PC-3 (cell line): ENCODE data around the gene GRIP1.

Experiments
- EZH2phosphoT487 ChIP-seq: fragments of 300-600 bp; sonication (generic); IDR thresholded peaks from 2 replicates; pipeline ENCODE4 v1.6.1; 2018; ENCODE audit warnings: mild to moderate bottlenecking, antibody characterized with exemption, low read length, borderline replicate concordance
- TF ChIP-seq, protein P1 (sequence below): fragments of 300-600 bp; sonication (generic); conservative IDR thresholded peaks from 2 replicates; pipeline ENCODE4 v1.5.1; 2017; ENCODE audit warnings: antibody characterized with exemption, low read depth, mild to moderate bottlenecking, low read length

GRCh38 chr12:66541426-66541825 is 137.4 kb downstream of the GRIP1 start:
- no peak for TF ChIP-seq EZH2phosphoT487
- TF ChIP-seq, protein P1, sequence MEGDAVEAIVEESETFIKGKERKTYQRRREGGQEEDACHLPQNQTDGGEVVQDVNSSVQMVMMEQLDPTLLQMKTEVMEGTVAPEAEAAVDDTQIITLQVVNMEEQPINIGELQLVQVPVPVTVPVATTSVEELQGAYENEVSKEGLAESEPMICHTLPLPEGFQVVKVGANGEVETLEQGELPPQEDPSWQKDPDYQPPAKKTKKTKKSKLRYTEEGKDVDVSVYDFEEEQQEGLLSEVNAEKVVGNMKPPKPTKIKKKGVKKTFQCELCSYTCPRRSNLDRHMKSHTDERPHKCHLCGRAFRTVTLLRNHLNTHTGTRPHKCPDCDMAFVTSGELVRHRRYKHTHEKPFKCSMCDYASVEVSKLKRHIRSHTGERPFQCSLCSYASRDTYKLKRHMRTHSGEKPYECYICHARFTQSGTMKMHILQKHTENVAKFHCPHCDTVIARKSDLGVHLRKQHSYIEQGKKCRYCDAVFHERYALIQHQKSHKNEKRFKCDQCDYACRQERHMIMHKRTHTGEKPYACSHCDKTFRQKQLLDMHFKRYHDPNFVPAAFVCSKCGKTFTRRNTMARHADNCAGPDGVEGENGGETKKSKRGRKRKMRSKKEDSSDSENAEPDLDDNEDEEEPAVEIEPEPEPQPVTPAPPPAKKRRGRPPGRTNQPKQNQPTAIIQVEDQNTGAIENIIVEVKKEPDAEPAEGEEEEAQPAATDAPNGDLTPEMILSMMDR = no peak
